ENCODE data around the gene PCDHGA2.
"Not testable (repeated sequence)": the region's sequence is repeated elsewhere in the genome, so short reads cannot be mapped to it uniquely, and the experiment has no call there.

DNA sequence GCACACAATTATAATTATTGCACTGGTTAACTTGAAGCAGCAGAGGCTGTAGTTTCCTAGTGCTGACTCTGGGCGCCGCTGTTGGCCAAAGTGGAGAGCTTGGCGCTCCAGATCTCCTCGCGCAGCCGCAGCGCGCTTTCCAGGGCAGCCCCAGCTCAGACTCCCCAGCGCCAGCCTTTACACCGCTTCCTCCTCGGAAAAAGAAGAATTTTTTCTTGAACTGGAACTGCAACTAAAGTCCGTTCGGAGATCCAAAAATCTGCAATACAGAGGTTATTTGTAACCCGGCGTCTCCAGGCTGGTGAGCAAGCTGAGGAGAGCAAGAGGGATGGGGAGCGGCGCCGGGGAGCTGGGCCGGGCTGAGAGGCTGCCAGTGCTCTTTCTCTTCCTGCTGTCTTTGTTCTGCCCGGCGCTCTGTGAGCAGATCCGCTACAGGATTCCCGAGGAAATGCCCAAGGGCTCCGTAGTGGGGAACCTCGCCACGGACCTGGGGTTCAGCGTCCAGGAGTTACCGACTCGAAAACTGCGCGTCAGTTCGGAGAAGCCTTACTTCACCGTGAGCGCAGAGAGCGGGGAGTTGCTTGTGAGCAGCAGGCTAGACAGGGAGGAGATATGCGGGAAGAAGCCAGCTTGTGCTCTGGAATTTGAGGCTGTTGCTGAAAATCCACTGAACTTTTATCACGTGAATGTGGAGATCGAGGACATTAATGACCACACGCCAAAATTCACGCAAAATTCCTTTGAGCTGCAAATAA lies 49.2 kb downstream of the PCDHGA2 start, which contains the start of gene PCDHGB4:
- TF ChIP-seq IRF2 (CRISPR knock-in tag; IDR thresholded peaks at IDR 0.05; ENCODE audit: borderline replicate concordance, low read depth); ESRRA (CRISPR knock-in tag; IDR thresholded peaks at IDR 0.05; ENCODE audit: borderline replicate concordance); ZNF423 (CRISPR knock-in tag; IDR thresholded peaks at IDR 0.05); E2F1 (CRISPR knock-in tag; IDR thresholded peaks at IDR 0.05); KAT7 (CRISPR knock-in tag; IDR thresholded peaks at IDR 0.05; ENCODE audit: borderline replicate concordance); GTF2I (CRISPR knock-in tag; conservative IDR thresholded peaks at IDR 0.05); ATF6 (CRISPR knock-in tag; IDR thresholded peaks at IDR 0.05); TEAD4 (CRISPR knock-in tag; IDR thresholded peaks at IDR 0.05); SP1 (CRISPR knock-in tag; conservative IDR thresholded peaks at IDR 0.05): not testable (repeated sequence)
- TF ChIP-seq, protein P1, sequence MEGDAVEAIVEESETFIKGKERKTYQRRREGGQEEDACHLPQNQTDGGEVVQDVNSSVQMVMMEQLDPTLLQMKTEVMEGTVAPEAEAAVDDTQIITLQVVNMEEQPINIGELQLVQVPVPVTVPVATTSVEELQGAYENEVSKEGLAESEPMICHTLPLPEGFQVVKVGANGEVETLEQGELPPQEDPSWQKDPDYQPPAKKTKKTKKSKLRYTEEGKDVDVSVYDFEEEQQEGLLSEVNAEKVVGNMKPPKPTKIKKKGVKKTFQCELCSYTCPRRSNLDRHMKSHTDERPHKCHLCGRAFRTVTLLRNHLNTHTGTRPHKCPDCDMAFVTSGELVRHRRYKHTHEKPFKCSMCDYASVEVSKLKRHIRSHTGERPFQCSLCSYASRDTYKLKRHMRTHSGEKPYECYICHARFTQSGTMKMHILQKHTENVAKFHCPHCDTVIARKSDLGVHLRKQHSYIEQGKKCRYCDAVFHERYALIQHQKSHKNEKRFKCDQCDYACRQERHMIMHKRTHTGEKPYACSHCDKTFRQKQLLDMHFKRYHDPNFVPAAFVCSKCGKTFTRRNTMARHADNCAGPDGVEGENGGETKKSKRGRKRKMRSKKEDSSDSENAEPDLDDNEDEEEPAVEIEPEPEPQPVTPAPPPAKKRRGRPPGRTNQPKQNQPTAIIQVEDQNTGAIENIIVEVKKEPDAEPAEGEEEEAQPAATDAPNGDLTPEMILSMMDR (IDR thresholded peaks at IDR 0.05), result not testable (repeated sequence)
- TF ChIP-seq, protein P2, sequence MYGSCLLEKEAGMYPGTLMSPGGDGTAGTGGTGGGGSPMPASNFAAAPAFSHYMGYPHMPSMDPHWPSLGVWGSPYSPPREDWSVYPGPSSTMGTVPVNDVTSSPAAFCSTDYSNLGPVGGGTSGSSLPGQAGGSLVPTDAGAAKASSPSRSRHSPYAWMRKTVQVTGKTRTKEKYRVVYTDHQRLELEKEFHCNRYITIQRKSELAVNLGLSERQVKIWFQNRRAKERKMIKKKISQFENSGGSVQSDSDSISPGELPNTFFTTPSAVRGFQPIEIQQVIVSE (CRISPR knock-in tag; IDR thresholded peaks at IDR 0.05; ENCODE audit: borderline replicate concordance), result not testable (repeated sequence)

All from WTC11 (cell line).